CD4-positive, alpha-beta T cell (primary cell): ENCODE measurements around the gene CMSS1. TPM values are rescaled to one million over a fixed set of nuclear protein-coding genes. Genes with fewer than 3 reads are reported as not detected.

Source experiments
- ATAC-seq: fragments of 200-7000 bp; cut with Tn5 transposase; one replicate; pipeline ENCODE4 v1.10.0; 2022; ENCODE audit warnings: mild to moderate bottlenecking; ENCODE audit not compliant: poor library complexity
- CTCF ChIA-PET: fragments of 350-600 bp; sonication (Branson Sonifier 250); formaldehyde crosslinking; loops from one replicate; lab custom pipeline; 2021; ENCODE audit warnings: antibody characterized with exemption, inconsistent platforms; lab: Charles Lee
- POLR2A ChIA-PET: fragments of 350-600 bp; sonication (Branson Sonifier 250); formaldehyde crosslinking; loops from one replicate; lab custom pipeline; 2021; ENCODE audit warnings: antibody characterized with exemption, inconsistent platforms; lab: Charles Lee
- DNase-seq, 14 experiments: peaks; one replicate each; pipeline ENCODE4 v3.0.0-alpha.2; 2013 to 2020; ENCODE audit warnings: mixed read lengths in 2 of 14
- H3K27ac ChIP-seq, 2 donors: one replicate each; pipeline versions ENCODE4 v1.5.1 to v1.7.0; 2013; ENCODE audit warnings: low read length in 2 of 2, low read depth in 1 of 2, mild to moderate bottlenecking in 1 of 2
- H3K27me3 ChIP-seq, 2 experiments: 1 replicate in 1 of 2; 2 replicates in 1 of 2; pipeline versions ENCODE4 v1.6.1 to v1.7.0; 2013; ENCODE audit warnings: low read length in 2 of 2, control low read depth in 1 of 2, mild to moderate bottlenecking in 1 of 2, moderate library complexity in 1 of 2; ENCODE audit not compliant: insufficient read depth in 2 of 2, control insufficient read depth in 1 of 2
- H3K36me3 ChIP-seq: one replicate; pipeline ENCODE4 v1.6.1; 2013; ENCODE audit warnings: low read length, control low read depth; ENCODE audit not compliant: insufficient read depth
- H3K4me1 ChIP-seq: one replicate; pipeline ENCODE4 v1.6.1; 2013; ENCODE audit warnings: low read length, control low read depth; ENCODE audit not compliant: insufficient read depth
- H3K4me3 ChIP-seq: one replicate; pipeline ENCODE4 v1.5.1; 2013; ENCODE audit warnings: mild to moderate bottlenecking, low read length, moderate library complexity
- H3K9me3 ChIP-seq, 2 experiments: 1 replicate in 1 of 2; 2 replicates in 1 of 2; pipeline versions ENCODE4 v1.6.1 to v1.7.0; 2013; ENCODE audit warnings: low read length in 2 of 2, mild to moderate bottlenecking in 2 of 2, control low read depth in 1 of 2, moderate library complexity in 1 of 2; ENCODE audit not compliant: control insufficient read depth in 1 of 2, insufficient read depth in 1 of 2
- H3K27ac Mint-ChIP-seq: one replicate; pipeline ENCODE4 v1.8.0; 2020; ENCODE audit warnings: mixed read lengths
- H3K27me3 Mint-ChIP-seq: one replicate; pipeline ENCODE4 v1.8.0; 2021; ENCODE audit warnings: mixed read lengths
- H3K36me3 Mint-ChIP-seq: one replicate; pipeline ENCODE4 v1.8.0; 2021; ENCODE audit warnings: low read depth, mixed read lengths
- H3K4me1 Mint-ChIP-seq: one replicate; pipeline ENCODE4 v1.8.0; 2021; ENCODE audit warnings: low read depth, mixed read lengths
- H3K4me3 Mint-ChIP-seq: one replicate; pipeline ENCODE4 v1.8.0; 2020; ENCODE audit warnings: mild to moderate bottlenecking, mixed read lengths
- H3K9me3 Mint-ChIP-seq: one replicate; pipeline ENCODE4 v1.8.0; 2020; ENCODE audit warnings: mixed read lengths
- CTCF ChIP-seq: fragments of 200-600 bp; IDR thresholded peaks from one replicate; pipeline ENCODE4 v1.8.0; 2022; ENCODE audit warnings: antibody characterized with exemption, mild to moderate bottlenecking
- intact Hi-C, 2 experiments: fragments of 100-400 bp; cut with DNase I in 1 of 2; cut with micrococcal nuclease in 1 of 2; formaldehyde crosslinking; loops; one replicate each; pipeline versions ENCODE4 v1.15.1 to v1.9.0; 2023 to 2025; cut with DNase I, micrococcal nuclease
- total RNA-seq, 174 experiments: library from RNA in 2 of 174; stranded (reverse) in 2 of 174; gene quantifications; one replicate each; pipeline ENCODE4 v1.2.3 and lab custom pipeline; 2021 to 2026

CMSS1 gene
- total RNA-seq, 2 experiments from 2014 or later: 12.2 TPM

- H3K36me3 Mint-ChIP-seq: no peaks in the 10 kb centered on the region
- DNase-seq: no peak
Measured at GRCh38 chr3:99984139-99984538, 166.5 kb downstream of the CMSS1 start.

GRCh38 chr3:99984668-99985067 is 167.0 kb downstream of the CMSS1 start:
- Mint-ChIP-seq H3K27me3 (no peaks in the 10 kb centered on the region), H3K4me1 (no peaks in the 10 kb centered on the region), H3K4me3 (no peak overlapping the region), H3K36me3 (no peaks in the 10 kb centered on the region), H3K9me3 (no peaks in the 10 kb centered on the region), H3K27ac (no peak overlapping the region)
- H3K4me3 ChIP-seq: no peak overlapping the region
- no peak overlapping the region for H3K27ac ChIP-seq
- no peaks in the 10 kb centered on the region for H3K4me1 ChIP-seq
- H3K27me3 ChIP-seq: no peaks in the 10 kb centered on the region
- no peak for DNase-seq
- TF ChIP-seq CTCF: no peak
- no peaks in the 10 kb centered on the region for H3K36me3 ChIP-seq
- ChIA-PET CTCF (no interaction called here), POLR2A (no interaction called here)
- no peaks in the 10 kb centered on the region for H3K9me3 ChIP-seq
- intact Hi-C loops: no loop called here
- ATAC-seq: no peak

More at GRCh38 chr3:99984139-99984538, 166.5 kb downstream of the CMSS1 start:
- H3K27me3 Mint-ChIP-seq: no peaks in the 10 kb centered on the region
- TF ChIP-seq CTCF: no peak
- no peaks in the 10 kb centered on the region for H3K4me1 Mint-ChIP-seq
- no peak for ATAC-seq
- ChIA-PET POLR2A (no interaction called here), CTCF (no interaction called here)
- no peak overlapping the region for H3K4me3 Mint-ChIP-seq
- no peak overlapping the region for H3K27ac ChIP-seq
- H3K9me3 Mint-ChIP-seq: no peaks in the 10 kb centered on the region
- intact Hi-C loops: no loop called here
- no peaks in the 10 kb centered on the region for H3K27me3 ChIP-seq
- H3K9me3 ChIP-seq: no peaks in the 10 kb centered on the region
- H3K27ac Mint-ChIP-seq: no peak overlapping the region
- no peaks in the 10 kb centered on the region for H3K4me1 ChIP-seq
- H3K36me3 ChIP-seq: no peaks in the 10 kb centered on the region
- H3K4me3 ChIP-seq: no peak overlapping the region

GRCh38 chr3:99990179-99990578 is 172.5 kb downstream of the CMSS1 start:
- POLR2A ChIA-PET: no interaction called here
- CTCF ChIA-PET: no interaction called here
- DNase-seq: no peak
- H3K4me1 Mint-ChIP-seq: no peaks in the 10 kb centered on the region
- H3K4me3 Mint-ChIP-seq: no peak overlapping the region
- Histone ChIP-seq H3K4me3 (no peak overlapping the region), H3K9me3 (peaks cover 0 to under 1% of the 10 kb centered on the region in 2 experiments), H3K27ac (no peak overlapping the region), H3K36me3 (no peaks in the 10 kb centered on the region), H3K4me1 (no peaks in the 10 kb centered on the region), H3K27me3 (no peaks in the 10 kb centered on the region)
- no peak overlapping the region for H3K27ac Mint-ChIP-seq
- no peaks in the 10 kb centered on the region for H3K27me3 Mint-ChIP-seq
- TF ChIP-seq CTCF: no peak
- no peak for ATAC-seq
- intact Hi-C loops: no loop called here
- H3K36me3 Mint-ChIP-seq: peaks cover 16% of the 10 kb centered on the region
- H3K9me3 Mint-ChIP-seq: peaks cover 9% of the 10 kb centered on the region
